ENCODE results near the gene KNTC1.

The KNTC1 gene

DNA sequence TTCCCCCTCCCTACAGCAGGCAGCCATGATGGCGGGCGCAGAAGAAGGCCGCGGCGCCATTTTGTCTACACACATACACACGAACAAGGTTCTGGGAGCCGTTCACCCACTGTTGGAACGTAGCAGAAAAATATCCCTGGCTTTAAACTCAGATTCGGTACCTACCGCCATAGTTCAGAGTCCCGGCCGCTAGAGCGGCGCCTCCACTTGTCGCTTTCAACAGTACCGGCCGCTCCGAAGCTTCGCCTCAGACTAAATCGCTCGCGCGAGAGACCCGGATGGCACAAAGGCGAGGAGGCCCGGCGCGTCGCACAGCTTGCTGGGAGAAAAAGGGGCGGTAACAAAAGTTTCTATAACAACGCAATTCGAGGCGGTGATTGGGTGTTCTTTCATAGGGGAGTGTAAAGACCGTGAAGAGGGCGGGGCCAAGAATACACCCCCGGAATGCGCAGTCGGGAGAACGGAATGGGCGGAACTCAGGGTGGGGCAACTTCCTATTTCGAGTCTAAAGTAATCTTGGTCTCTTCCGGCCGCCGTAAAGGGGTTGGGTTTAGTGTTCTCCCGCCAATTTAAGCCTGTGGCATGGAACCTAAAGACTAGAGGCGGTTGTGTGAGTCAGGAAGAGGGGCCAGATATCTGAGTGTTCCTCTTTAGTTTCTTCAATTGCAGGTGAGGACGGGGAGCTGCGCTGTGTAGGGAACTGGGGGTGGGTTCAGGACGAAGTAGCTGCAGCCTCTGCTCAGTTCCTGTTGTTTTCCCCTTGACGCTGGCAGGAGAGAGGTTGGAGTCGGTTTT is at the start of gene KNTC1, which contains the start of gene RSRC2 (continued):
- peak; percentile 67 for TF ChIP-seq ZNF280D (tag by site-specific recombination; IDR thresholded peaks at IDR 0.05)
- TF ChIP-seq ZEB2 (tag by site-specific recombination; IDR thresholded peaks at IDR 0.05) = peak; percentile 91
- TF ChIP-seq, protein P1, sequence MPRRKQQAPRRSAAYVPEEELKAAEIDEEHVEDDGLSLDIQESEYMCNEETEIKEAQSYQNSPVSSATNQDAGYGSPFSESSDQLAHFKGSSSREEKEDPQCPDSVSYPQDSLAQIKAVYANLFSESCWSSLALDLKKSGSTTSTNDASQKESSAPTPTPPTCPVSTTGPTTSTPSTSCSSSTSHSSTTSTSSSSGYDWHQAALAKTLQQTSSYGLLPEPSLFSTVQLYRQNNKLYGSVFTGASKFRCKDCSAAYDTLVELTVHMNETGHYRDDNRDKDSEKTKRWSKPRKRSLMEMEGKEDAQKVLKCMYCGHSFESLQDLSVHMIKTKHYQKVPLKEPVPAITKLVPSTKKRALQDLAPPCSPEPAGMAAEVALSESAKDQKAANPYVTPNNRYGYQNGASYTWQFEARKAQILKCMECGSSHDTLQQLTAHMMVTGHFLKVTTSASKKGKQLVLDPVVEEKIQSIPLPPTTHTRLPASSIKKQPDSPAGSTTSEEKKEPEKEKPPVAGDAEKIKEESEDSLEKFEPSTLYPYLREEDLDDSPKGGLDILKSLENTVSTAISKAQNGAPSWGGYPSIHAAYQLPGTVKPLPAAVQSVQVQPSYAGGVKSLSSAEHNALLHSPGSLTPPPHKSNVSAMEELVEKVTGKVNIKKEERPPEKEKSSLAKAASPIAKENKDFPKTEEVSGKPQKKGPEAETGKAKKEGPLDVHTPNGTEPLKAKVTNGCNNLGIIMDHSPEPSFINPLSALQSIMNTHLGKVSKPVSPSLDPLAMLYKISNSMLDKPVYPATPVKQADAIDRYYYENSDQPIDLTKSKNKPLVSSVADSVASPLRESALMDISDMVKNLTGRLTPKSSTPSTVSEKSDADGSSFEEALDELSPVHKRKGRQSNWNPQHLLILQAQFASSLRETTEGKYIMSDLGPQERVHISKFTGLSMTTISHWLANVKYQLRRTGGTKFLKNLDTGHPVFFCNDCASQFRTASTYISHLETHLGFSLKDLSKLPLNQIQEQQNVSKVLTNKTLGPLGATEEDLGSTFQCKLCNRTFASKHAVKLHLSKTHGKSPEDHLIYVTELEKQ (tag by site-specific recombination; IDR thresholded peaks at IDR 0.05; ENCODE audit: borderline replicate concordance) = 0 out of 2 replicates have a peak, but pooled peaks have one; percentile 22
- no peak; the same call in none of the 2 replicates for TF ChIP-seq EGR2 (tag by site-specific recombination; IDR thresholded peaks at IDR 0.05; ENCODE audit: low read depth)
- no peak for TF ChIP-seq HOXD13 (CRISPR knock-in tag; IDR thresholded peaks at IDR 0.05; ENCODE audit: borderline replicate concordance)
- no peak for TF ChIP-seq ZNF837 (tag by site-specific recombination; IDR thresholded peaks at IDR 0.05)
- peak; percentile 22 for TF ChIP-seq SETDB1 (IDR thresholded peaks at IDR 0.05; ENCODE audit: insufficient read length, low read length)
- peak; percentile 23; the same call in 1 of the 2 replicates for TF ChIP-seq WT1 (tag by site-specific recombination; IDR thresholded peaks at IDR 0.05)
- TF ChIP-seq ZNF843 (tag by site-specific recombination; IDR thresholded peaks at IDR 0.05) = peak; percentile 64; the same call in 1 of the 2 replicates
- no peak for TF ChIP-seq ZFP41 (tag by site-specific recombination; IDR thresholded peaks at IDR 0.05; ENCODE audit: borderline replicate concordance)
- TF ChIP-seq, protein P2, sequence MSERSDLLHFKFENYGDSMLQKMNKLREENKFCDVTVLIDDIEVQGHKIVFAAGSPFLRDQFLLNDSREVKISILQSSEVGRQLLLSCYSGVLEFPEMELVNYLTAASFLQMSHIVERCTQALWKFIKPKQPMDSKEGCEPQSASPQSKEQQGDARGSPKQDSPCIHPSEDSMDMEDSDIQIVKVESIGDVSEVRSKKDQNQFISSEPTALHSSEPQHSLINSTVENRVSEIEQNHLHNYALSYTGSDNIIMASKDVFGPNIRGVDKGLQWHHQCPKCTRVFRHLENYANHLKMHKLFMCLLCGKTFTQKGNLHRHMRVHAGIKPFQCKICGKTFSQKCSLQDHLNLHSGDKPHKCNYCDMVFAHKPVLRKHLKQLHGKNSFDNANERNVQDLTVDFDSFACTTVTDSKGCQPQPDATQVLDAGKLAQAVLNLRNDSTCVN (tag by site-specific recombination; optimal IDR thresholded peaks at IDR 0.05) = peak; percentile 41
- TF ChIP-seq ZSCAN23 (tag by site-specific recombination; IDR thresholded peaks at IDR 0.05) = peak; percentile 40; the same call in 1 of the 2 replicates
- peak; percentile 98 for TF ChIP-seq KLF8 (tag by site-specific recombination; IDR thresholded peaks at IDR 0.05)
- no peak for TF ChIP-seq ZNF521 (tag by site-specific recombination; IDR thresholded peaks at IDR 0.05)
- TF ChIP-seq GFI1B (tag by site-specific recombination; IDR thresholded peaks at IDR 0.05) = no peak
- no peak for TF ChIP-seq IKZF3 (tag by site-specific recombination; IDR thresholded peaks at IDR 0.05)
- TF ChIP-seq YY1 (tag by site-specific recombination; IDR thresholded peaks at IDR 0.05) = peak; percentile 99
- TF ChIP-seq ZNF600 (tag by site-specific recombination; IDR thresholded peaks at IDR 0.05) = no peak
- TF ChIP-seq ZXDB (tag by site-specific recombination; IDR thresholded peaks at IDR 0.05) = peak; percentile 91
- peak; percentile 76; the same call in 1 of the 2 replicates for TF ChIP-seq ZBTB20 (tag by site-specific recombination; IDR thresholded peaks at IDR 0.05)
- TF ChIP-seq, protein P3, sequence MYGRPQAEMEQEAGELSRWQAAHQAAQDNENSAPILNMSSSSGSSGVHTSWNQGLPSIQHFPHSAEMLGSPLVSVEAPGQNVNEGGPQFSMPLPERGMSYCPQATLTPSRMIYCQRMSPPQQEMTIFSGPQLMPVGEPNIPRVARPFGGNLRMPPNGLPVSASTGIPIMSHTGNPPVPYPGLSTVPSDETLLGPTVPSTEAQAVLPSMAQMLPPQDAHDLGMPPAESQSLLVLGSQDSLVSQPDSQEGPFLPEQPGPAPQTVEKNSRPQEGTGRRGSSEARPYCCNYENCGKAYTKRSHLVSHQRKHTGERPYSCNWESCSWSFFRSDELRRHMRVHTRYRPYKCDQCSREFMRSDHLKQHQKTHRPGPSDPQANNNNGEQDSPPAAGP (tag by site-specific recombination; IDR thresholded peaks at IDR 0.05) = peak; percentile 50
- peak; percentile 77 for TF ChIP-seq INSM2 (tag by site-specific recombination; IDR thresholded peaks at IDR 0.05)
- peak; percentile 92 for TF ChIP-seq KLF1 (tag by site-specific recombination; IDR thresholded peaks at IDR 0.05)
- no peak for TF ChIP-seq ZNF280C (tag by site-specific recombination; IDR thresholded peaks at IDR 0.05)
- TF ChIP-seq ZNF366 (tag by site-specific recombination; conservative IDR thresholded peaks at IDR 0.05) = 0 out of 2 replicates have a peak, but pooled peaks have one; percentile 48
- TF ChIP-seq OSR2 (tag by site-specific recombination; IDR thresholded peaks at IDR 0.05) = no peak
- no peak for TF ChIP-seq ZNF155 (tag by site-specific recombination; IDR thresholded peaks at IDR 0.05)
